K562 (cell line): ENCODE data around the gene MICOS13. TPM values are rescaled to one million over a fixed set of nuclear protein-coding genes. Genes with fewer than 3 reads are reported as not detected.

ENCODE experiments used
- ATAC-seq: fragments of 200-7000 bp; cut with Tn5 transposase; 3 replicates; pipeline ENCODE4 v1.9.1; 2020; ENCODE audit warnings: moderate library complexity
- BruUV-seq: library from RNA; stranded (reverse); fragments of 400-500 nt; replicated peaks from 2 replicates; lab custom pipeline; 2021; lab: Mats Ljungman, UMichigan
- CTCF ChIA-PET: fragments of 300-600 bp; formaldehyde crosslinking; extraction: SDS; loops from one replicate; lab custom pipeline; 2021; ENCODE audit warnings: low intra/inter-chr PET ratio; lab: Yijun Ruan, JAX
- POLR2A ChIA-PET: fragments of 300-600, 350-650 bp; sonication (Branson Sonifier 250); formaldehyde crosslinking; extraction: SDS; loops from one replicate; lab custom pipeline; 2021; ENCODE audit warnings: antibody characterized with exemption, inconsistent platforms; lab: Yijun Ruan, JAX
- DNase-seq, 4 experiments: peaks; one replicate each; pipeline versions ENCODE4 v3.0.0 to v3.0.0-alpha.2; 2011 to 2018; ENCODE audit warnings: low spot score in 3 of 4, mixed read lengths in 3 of 4; ENCODE audit errors: extremely low read depth in 1 of 4
- FAIRE-seq: peaks from 2 replicates; lab custom pipeline; 2011; peaks lifted over from hg19 to GRCh38; lab: Jason Lieb, UNC
- H2AFZ ChIP-seq: 2 replicates; pipeline ENCODE4 v1.6.0; 2011; ENCODE audit warnings: low read depth, low read length, control low read depth, inconsistent platforms
- H3K27ac ChIP-seq: fragments of 200-600 bp; 3 replicates; pipeline ENCODE4 v1.8.0; 2011; ENCODE audit warnings: low read depth, mild to moderate bottlenecking, control low read depth, inconsistent platforms, low read length, moderate library complexity, mixed read lengths; ENCODE audit errors: extremely low read depth
- H3K27me3 ChIP-seq, 2 experiments: fragments of 300-600 bp in 1 of 2; 2 replicates in 1 of 2; 3 replicates in 1 of 2; pipeline versions ENCODE4 v1.6.0 to v1.8.0; 2011; ENCODE audit warnings: inconsistent platforms in 2 of 2, low read length in 2 of 2, mild to moderate bottlenecking in 1 of 2, mixed read lengths in 1 of 2, moderate library complexity in 1 of 2; ENCODE audit not compliant: control insufficient read depth in 2 of 2, insufficient read depth in 2 of 2
- H3K36me3 ChIP-seq: fragments of 300-600 bp; 3 replicates; pipeline ENCODE4 v1.8.0; 2011; ENCODE audit warnings: mild to moderate bottlenecking, low read length, inconsistent platforms; ENCODE audit not compliant: control insufficient read depth, insufficient read depth
- H3K4me1 ChIP-seq, 2 experiments: fragments of 200-600 bp in 1 of 2; replicated peaks in 1 of 2; 2 replicates in 1 of 2; 3 replicates in 1 of 2; pipeline versions ENCODE4 v1.5.1 to v1.8.0; 2011; ENCODE audit warnings: inconsistent platforms in 2 of 2, low read length in 2 of 2, mild to moderate bottlenecking in 1 of 2, mixed read lengths in 1 of 2, moderate library complexity in 1 of 2; ENCODE audit not compliant: control insufficient read depth in 2 of 2, insufficient read depth in 2 of 2
- H3K4me2 ChIP-seq: 2 replicates; pipeline ENCODE4 v1.6.1; 2011; ENCODE audit warnings: low read length, control low read depth, inconsistent platforms, mixed read lengths; ENCODE audit not compliant: insufficient read depth
- H3K4me3 ChIP-seq: fragments of 200-600 bp; sonication (generic), shearing (Covaris generic); 2 replicates; pipeline ENCODE4 v1.5.1; 2016; ENCODE audit warnings: control low read depth, inconsistent platforms
- H3K79me2 ChIP-seq: fragments of 200-600 bp; 3 replicates; pipeline ENCODE4 v1.8.0; 2011; ENCODE audit warnings: low read length, inconsistent platforms; ENCODE audit not compliant: control insufficient read depth, insufficient read depth
- H3K9ac ChIP-seq, 2 experiments: 2 replicates each; pipeline versions ENCODE4 v1.6.0 to v1.6.1; 2011; ENCODE audit warnings: low read depth in 2 of 2, low read length in 2 of 2, control low read depth in 1 of 2, inconsistent platforms in 1 of 2, mild to moderate bottlenecking in 1 of 2, mixed read lengths in 1 of 2; ENCODE audit not compliant: insufficient read depth in 1 of 2
- H3K9me1 ChIP-seq: one replicate; pipeline ENCODE4 v1.6.0; 2011; ENCODE audit warnings: inconsistent platforms, mild to moderate bottlenecking, low read length, moderate library complexity; ENCODE audit not compliant: control insufficient read depth, insufficient read depth
- H3K9me3 ChIP-seq: replicated peaks from 2 replicates; pipeline ENCODE4 v1.5.1; 2011; ENCODE audit warnings: low read depth, low read length, inconsistent platforms; ENCODE audit not compliant: control insufficient read depth, insufficient read depth
- H4K20me1 ChIP-seq: replicated peaks from 2 replicates; pipeline ENCODE4 v1.6.1; 2011; ENCODE audit warnings: low read length, inconsistent platforms, mixed read lengths; ENCODE audit not compliant: control insufficient read depth, insufficient read depth
- CCNT2 ChIP-seq: IDR thresholded peaks from 2 replicates; pipeline ENCODE4 v1.6.1; 2011; ENCODE audit warnings: borderline replicate concordance, low read depth, mild to moderate bottlenecking, moderate library complexity, mixed read lengths, low read length; ENCODE audit not compliant: insufficient read length; ENCODE audit errors: extremely low read depth
- CREB1 ChIP-seq, 2 experiments: sonication (generic) in 1 of 2; formaldehyde crosslinking in 1 of 2; IDR thresholded peaks; 2 replicates each; pipeline versions ENCODE4 v1.6.1 to v1.8.0; 2012 to 2022; ENCODE audit warnings: inconsistent platforms in 1 of 2, mild to moderate bottlenecking in 1 of 2, missing genetic modification reagents in 1 of 2, moderate library complexity in 1 of 2
- ELF1 ChIP-seq: fragments of 200-800 bp; sonication (Bioruptor generic); IDR thresholded peaks from 2 replicates; pipeline ENCODE4 v1.6.1; 2016; ENCODE audit warnings: missing genetic modification characterization, missing compliant biosample characterization
- EP400 ChIP-seq: fragments of 450-650 bp; IDR thresholded peaks from 2 replicates; pipeline ENCODE4 v1.6.1; 2017; ENCODE audit warnings: antibody characterized with exemption, mild to moderate bottlenecking, moderate library complexity
- KLF10 ChIP-seq: fragments of 250-450 bp; sonication (Bioruptor Pico); IDR thresholded peaks from 2 replicates; pipeline ENCODE4 v1.6.1; 2021; ENCODE audit warnings: matching md5 sums
- NR2C1 ChIP-seq, 2 experiments: fragments of 450-650 bp; IDR thresholded peaks; 2 replicates each; pipeline ENCODE4 v1.6.1; 2017; ENCODE audit warnings: mild to moderate bottlenecking in 2 of 2, antibody characterized with exemption in 1 of 2, inconsistent platforms in 1 of 2, missing compliant biosample characterization in 1 of 2, missing genetic modification characterization in 1 of 2
- TCF3 ChIP-seq: sonication (generic); formaldehyde crosslinking; IDR thresholded peaks from 2 replicates; pipeline ENCODE4 v1.4.0; 2020; ENCODE audit warnings: mild to moderate bottlenecking, missing genetic modification reagents
- YBX1 ChIP-seq: fragments of 450-650 bp; IDR thresholded peaks from 2 replicates; pipeline ENCODE4 v1.7.1; 2016; ENCODE audit warnings: mild to moderate bottlenecking
- ZBTB7A ChIP-seq: IDR thresholded peaks from 2 replicates; pipeline ENCODE4 v1.6.1; 2011; ENCODE audit warnings: low read depth, mild to moderate bottlenecking, low read length, moderate library complexity, borderline replicate concordance; ENCODE audit not compliant: control insufficient read depth
- ZNF174 ChIP-seq: fragments of 250-450 bp; sonication (Bioruptor Pico); IDR thresholded peaks from 2 replicates; pipeline ENCODE4 v1.4.0; 2020; ENCODE audit warnings: mild to moderate bottlenecking
- WGBS: fragments of 100-300 bp; shearing (Covaris generic); methylation state at CpG from one replicate; pipeline ENCODE4 v1.1.6; 2016; ENCODE audit warnings: low coverage, mixed read lengths; ENCODE audit not compliant: insufficient coverage; ENCODE audit errors: missing lambda C conversion rate; 5-methylcytosine and 5-hydroxymethylcytosine counted together
- in situ Hi-C: fragments of 300-500 bp; cut with MboI; formaldehyde crosslinking; loops from 4 replicates; pipeline ENCODE4 v1.15.0; 2018; ENCODE audit warnings: inconsistent platforms, mixed read lengths
- intact Hi-C: fragments of 100-400 bp; cut with micrococcal nuclease; formaldehyde crosslinking; loops from 2 replicates; pipeline ENCODE4 v1.14.2; 2022
- polyA plus RNA-seq, 8 experiments: library from polyadenylated mRNA; depleted of rRNA in 4 of 8; stranded (reverse) in 5 of 8; unstranded in 3 of 8; fragments of >200 nt; fragmentation: Nextera tagmentation in 2 of 8; fragmentation: Illumina TruSeq in 1 of 8; extraction: Ambion mirVana in 2 of 8; extraction: Trizol in 1 of 8; gene quantifications; 2 replicates each; pipeline versions ENCODE4 v1.2.1 to v1.2.3, GENCODE V29; 2011 to 2014; ENCODE audit warnings: inconsistent platforms in 1 of 8, missing spikeins in 1 of 8
- total RNA-seq, 7 experiments: library from RNA; depleted of rRNA in 6 of 7; stranded (reverse); fragments of >200 nt in 6 of 7; fragmentation: Illumina TruSeq in 2 of 7; extraction: Trizol in 2 of 7; gene quantifications; 2 replicates each; pipeline versions ENCODE4 v1.2.1 to v1.2.3, GENCODE V29; 2011 to 2021; ENCODE audit warnings: low replicate concordance in 1 of 7
- TF ChIP-seq, protein P1 (sequence below): IDR thresholded peaks from 3 replicates; pipeline ENCODE4 v1.6.1; 2011; ENCODE audit warnings: borderline replicate concordance, mild to moderate bottlenecking; ENCODE audit not compliant: insufficient read length, insufficient read depth
- TF ChIP-seq, protein P2 (sequence below), 3 experiments: fragments of 200-800 bp in 1 of 3; fragments of 250-450 bp in 1 of 3; fragments of 450-650 bp in 1 of 3; sonication (Bioruptor Pico) in 1 of 3; sonication (Bioruptor generic) in 1 of 3; formaldehyde crosslinking in 1 of 3; IDR thresholded peaks; 2 replicates each; pipeline versions ENCODE4 v1.6.1 to v1.8.0; 2016 to 2022; ENCODE audit warnings: mild to moderate bottlenecking in 2 of 3, missing genetic modification characterization in 2 of 3, missing compliant biosample characterization in 1 of 3, moderate library complexity in 1 of 3

Gene MICOS13
- total and polyA plus RNA-seq, 9 of the 15 experiments (the other 6 are each of a cell fraction or from before 2014, with no cell fraction given) = 15.5 to 220 (median 49.4) TPM

DNA sequence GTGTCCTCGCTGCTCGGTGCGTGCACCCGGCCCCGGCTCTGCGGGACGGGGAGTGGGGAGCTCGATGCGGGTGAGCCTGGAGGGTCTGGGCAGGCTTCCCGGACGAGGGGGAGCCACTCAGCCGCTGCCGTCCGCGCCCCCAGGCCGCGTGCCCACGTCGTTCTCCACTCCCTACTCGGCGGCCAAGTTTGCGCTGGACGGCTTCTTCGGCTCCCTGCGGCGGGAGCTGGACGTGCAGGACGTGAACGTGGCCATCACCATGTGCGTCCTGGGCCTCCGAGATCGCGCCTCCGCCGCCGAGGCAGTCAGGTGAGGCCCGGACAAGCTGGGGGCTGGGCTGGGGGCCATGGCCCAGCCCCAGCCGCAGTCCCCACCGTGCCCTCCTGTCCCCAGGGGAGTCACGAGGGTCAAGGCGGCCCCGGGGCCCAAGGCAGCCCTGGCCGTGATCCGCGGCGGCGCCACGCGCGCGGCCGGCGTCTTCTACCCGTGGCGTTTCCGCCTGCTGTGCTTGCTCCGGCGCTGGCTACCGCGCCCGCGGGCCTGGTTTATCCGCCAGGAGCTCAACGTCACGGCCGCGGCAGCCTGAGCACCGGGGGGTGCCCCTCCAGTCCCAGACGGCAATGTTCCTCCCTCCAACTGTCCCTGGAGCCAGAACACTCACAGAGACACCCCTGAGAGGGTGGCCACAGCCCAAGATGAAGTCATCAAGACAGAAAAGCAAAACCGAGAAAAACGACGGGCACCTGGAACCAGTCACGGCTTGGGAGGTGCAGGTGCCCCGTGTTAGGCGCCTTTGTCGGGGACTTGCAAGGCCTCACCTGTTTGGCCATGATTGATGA is 7.3 kb upstream of the MICOS13 start (continued):
- no peak for TF ChIP-seq KLF10 (CRISPR knock-in tag)
- TF ChIP-seq, protein P1, sequence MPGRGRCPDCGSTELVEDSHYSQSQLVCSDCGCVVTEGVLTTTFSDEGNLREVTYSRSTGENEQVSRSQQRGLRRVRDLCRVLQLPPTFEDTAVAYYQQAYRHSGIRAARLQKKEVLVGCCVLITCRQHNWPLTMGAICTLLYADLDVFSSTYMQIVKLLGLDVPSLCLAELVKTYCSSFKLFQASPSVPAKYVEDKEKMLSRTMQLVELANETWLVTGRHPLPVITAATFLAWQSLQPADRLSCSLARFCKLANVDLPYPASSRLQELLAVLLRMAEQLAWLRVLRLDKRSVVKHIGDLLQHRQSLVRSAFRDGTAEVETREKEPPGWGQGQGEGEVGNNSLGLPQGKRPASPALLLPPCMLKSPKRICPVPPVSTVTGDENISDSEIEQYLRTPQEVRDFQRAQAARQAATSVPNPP = no peak
- no peak for TF ChIP-seq YBX1
- TF ChIP-seq, all 486 proteins: peak for 31

DNA sequence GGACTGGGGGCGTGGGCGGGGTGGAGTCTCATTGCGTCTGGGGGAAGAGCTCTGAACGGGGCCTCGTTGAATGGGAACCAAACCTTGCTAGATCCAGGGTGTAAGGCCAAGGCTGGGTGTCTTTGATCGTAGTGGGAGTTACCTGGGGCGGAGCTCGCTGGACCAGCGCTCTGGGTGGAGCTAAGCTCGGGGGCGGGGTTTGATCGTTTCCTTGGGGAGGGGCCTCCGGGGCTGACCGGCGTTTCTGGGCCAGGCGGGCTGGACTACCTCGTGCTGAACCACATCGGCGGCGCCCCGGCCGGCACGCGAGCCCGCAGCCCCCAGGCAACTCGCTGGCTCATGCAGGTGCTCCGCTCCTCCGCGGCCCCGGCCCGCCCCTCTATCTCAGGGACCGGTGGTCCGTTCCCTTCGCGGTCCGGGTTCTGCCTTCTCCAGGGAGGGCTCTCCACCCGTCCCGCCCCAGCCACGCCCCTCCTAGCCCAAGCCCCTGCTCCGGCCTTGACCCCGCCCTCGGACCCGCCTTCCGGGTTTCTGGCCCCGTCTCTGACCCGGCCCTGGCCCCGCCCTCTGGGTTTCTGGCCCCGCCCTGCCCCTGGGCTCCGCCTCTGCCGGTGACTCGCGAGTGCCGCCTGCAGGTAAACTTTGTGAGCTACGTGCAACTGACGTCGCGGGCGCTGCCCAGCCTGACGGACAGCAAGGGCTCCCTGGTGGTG is 6.5 kb upstream of the MICOS13 start:
- in situ Hi-C loops (no loop called here), intact Hi-C loops (loop anchor here (2.0 to 10.0 kb wide), 2 partner anchors 62 to 138 kb away; partner anchors contain the start of genes SAFB and SAFB2)
- Histone ChIP-seq H3K79me2 (peaks cover 18% of the 10 kb centered on the region), H3K9me3 (no peaks in the 10 kb centered on the region), H3K27ac (peak overlapping the region; percentile 81), H3K9me1 (peaks cover under 1% of the 10 kb centered on the region), H3K4me1 (peaks cover 19 to 53% of the 10 kb centered on the region in 2 experiments), H3K27me3 (no peaks in the 10 kb centered on the region), H3K36me3 (peaks cover 15% of the 10 kb centered on the region; the same call in 2 of the 3 replicates), H3K4me3 (peak overlapping the region; percentile 59), H3K4me2 (peak overlapping the region; percentile 73), H2AFZ (peak overlapping the region; percentile 91), H4K20me1 (peaks cover 16% of the 10 kb centered on the region), H3K9ac (peak overlapping the region; percentile 64 to 90; a peak in 3 of 4 replicates)
- peak; percentile 95 to 99 (median 96) for DNase-seq
- under 1% methylated on average over 44 of the region's 59 CpGs for WGBS
- ChIA-PET POLR2A (interaction anchor here (0.8 to 2.0 kb wide), 11 partner anchors 8 to 104 kb away, joined by 3 to 16 read pairs (median 4); partner anchors contain the start of genes CATSPERD, DUS3L and LONP1), CTCF (no interaction called here)
- ATAC-seq = peak; percentile 77
- peak; percentile 95 for FAIRE-seq
- no TSS peak for BruUV-seq
- TF ChIP-seq, protein P2, sequence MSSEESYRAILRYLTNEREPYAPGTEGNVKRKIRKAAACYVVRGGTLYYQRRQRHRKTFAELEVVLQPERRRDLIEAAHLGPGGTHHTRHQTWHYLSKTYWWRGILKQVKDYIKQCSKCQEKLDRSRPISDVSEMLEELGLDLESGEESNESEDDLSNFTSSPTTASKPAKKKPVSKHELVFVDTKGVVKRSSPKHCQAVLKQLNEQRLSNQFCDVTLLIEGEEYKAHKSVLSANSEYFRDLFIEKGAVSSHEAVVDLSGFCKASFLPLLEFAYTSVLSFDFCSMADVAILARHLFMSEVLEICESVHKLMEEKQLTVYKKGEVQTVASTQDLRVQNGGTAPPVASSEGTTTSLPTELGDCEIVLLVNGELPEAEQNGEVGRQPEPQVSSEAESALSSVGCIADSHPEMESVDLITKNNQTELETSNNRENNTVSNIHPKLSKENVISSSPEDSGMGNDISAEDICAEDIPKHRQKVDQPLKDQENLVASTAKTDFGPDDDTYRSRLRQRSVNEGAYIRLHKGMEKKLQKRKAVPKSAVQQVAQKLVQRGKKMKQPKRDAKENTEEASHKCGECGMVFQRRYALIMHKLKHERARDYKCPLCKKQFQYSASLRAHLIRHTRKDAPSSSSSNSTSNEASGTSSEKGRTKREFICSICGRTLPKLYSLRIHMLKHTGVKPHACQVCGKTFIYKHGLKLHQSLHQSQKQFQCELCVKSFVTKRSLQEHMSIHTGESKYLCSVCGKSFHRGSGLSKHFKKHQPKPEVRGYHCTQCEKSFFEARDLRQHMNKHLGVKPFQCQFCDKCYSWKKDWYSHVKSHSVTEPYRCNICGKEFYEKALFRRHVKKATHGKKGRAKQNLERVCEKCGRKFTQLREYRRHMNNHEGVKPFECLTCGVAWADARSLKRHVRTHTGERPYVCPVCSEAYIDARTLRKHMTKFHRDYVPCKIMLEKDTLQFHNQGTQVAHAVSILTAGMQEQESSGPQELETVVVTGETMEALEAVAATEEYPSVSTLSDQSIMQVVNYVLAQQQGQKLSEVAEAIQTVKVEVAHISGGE (CRISPR knock-in tag; IDR thresholded peaks at IDR 0.05) = peak in 1 of 3 experiments; percentile 87; a peak in 2 of 6 replicates
- TF ChIP-seq CCNT2 (peak; percentile 72), NR2C1 (IDR thresholded peaks at IDR 0.05) (no peak), NR2C1 (tag; IDR thresholded peaks at IDR 0.05) (no peak), CREB1 (IDR thresholded peaks at IDR 0.05) (peak; percentile 91), CREB1 (CRISPR knock-in tag; IDR thresholded peaks at IDR 0.05) (peak; percentile 95), ZNF174 (no peak), EP400 (peak; percentile 41; the same call in 1 of the 2 replicates), ZBTB7A (peak; percentile 74; the same call in 1 of the 2 replicates), TCF3 (CRISPR knock-in tag) (peak; percentile 23; the same call in 1 of the 2 replicates), ELF1 (peak; percentile 86)
